CD4-positive, alpha-beta T cell treated with Interleukin-10 for 1 hour (primary cell): ENCODE measurements around the gene SLC30A3.

Source experiments
- DNase-seq: peaks from one replicate; pipeline ENCODE4 v3.0.0-alpha.2; 2020

The SLC30A3 gene

GRCh38 chr2:27256855-27257454, 5.9 kb downstream of the SLC30A3 start:
- no peak for DNase-seq

GRCh38 chr2:27255660-27256059, 7.2 kb downstream of the SLC30A3 start:
- DNase-seq = no peak

DNA sequence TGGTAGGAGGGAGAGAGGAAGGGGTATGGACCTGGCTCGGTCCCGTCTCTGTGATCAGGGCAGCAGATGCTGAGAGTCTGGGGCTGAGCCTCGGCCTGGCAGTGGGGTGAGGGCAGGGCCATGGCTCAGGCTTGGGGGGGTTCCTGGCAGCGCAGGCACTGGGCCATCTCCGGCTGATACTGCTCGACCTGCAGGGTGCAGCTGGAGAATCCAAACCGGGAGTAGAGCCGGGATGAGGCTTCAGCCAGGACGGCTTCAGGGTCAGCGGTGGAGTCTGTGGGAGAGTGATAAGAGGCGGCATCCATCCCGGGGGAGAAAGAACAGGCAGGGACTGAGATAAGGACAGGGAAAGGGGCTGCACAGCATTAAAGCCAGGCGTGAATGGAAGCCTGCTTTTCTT, 7.7 kb downstream of the SLC30A3 start:
- no peak for DNase-seq

DNA sequence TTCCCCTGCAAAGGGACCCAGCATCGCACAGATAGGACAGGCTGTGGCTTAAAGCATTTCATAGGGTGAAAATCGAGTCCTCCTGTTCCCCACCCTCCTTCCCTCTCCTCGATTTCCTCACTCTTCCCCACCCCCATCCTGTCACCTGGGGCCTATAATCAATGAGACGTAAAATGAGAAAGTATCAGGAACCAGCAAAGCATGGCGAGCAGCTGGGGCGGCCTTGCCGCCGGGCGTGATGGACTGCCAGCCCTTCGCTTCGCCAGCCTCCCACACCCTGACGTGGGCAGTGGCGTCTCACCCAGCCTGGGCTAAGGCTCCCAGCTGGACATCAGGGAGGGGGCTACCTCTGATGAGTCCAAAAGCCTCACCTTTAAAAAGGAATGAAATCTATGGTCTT, 11.1 kb downstream of the SLC30A3 start:
- DNase-seq = no peak

DNA sequence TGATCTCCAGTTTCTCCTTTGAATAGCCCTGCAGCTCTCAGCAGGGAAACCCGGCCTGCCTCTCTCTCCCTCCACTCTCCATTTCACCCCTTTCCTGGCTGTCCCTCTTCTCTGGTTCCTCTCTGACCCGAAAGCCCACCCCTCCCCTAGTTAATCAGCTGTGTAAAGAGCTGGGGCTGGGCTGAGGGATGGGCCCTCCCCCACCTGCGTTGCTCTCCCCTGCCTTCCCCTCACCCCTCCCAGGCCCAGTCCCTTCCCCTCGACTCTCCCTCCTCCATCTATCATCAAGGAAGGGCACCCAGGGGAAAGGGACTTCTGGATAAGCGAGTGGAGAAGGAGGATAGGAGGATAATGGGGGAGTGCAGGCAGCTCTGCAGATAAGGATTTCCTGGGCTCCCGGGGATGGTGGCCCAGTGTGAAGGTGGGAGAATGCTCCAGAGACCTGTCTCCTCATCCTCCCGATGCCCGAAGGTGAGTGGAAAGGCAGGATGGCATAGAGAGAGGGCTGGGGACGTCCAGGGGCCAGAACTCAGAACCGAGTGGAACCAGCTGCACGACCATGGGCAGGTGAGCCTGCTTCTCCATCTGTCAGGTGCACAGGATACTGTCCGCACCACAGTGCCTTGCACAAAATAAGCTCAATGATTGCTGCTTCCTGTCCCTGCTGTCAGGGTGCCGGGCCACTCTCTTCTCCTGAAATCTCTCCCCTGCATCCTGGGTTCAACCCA, 12.0 kb downstream of the SLC30A3 start:
- DNase-seq = no peak

DNA sequence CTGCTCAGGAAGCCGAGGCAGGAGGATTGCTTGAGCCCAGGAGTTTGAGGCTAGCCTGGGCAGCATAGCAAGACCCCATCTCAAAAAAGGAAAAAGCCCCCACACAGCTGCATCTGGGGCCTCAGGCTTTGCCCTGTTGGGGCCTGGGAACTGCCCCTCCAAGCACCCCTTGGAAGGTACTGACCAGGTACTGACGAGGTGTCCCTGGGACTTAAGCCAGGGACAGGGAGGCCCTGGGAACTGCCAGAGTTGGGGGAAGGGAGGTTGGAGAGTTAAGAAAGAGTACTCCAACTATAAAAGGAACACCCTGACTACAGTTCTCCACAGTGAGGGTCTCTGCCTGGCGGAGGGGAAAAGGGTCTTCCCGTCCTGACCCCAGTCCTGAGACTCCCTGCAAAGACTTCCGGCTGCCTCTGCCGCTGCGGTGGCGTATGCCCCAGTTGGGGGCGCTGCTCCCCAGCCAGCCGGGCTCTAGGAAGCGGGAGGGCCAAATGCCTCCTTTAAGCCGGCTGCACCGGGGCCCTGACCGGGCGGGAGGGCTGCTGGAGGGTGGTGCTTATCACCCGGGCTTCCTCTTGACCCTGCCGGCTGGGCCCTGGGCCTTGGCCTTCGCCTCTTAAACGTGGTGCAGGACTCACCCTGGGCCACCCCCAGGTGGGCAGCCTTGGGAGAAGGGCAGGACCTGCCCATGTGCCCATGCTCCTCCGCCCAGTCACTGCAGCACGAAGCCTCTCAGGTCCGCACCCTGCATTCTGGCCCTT, 12.8 kb downstream of the SLC30A3 start:
- DNase-seq = peak; percentile 41

GRCh38 chr2:27249159-27249890, 13.5 kb downstream of the SLC30A3 start:
- DNase-seq = no peak

- no peak for DNase-seq
Measured at GRCh38 chr2:27247893-27248292, 15.0 kb downstream of the SLC30A3 start.

DNA sequence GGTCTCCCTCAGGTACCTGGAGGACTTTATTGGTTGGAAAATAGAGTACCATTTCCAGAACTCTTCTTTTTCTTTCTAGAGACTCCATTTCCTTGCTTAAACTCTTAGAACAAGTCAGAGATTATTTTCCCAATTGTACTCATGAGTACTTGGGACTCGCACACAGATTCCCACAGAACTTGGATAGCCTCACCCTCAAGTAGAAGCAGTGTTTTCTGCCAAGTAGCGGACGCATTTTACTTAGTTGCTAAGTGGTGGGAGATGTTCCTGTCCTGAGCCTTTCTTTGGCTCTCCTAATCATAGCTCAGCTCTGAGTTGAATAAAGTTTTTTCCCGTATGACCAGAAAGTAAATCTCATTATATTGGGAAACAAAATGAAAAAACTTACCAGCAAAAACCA, 17.2 kb downstream of the SLC30A3 start:
- no peak for DNase-seq

- DNase-seq = no peak
Measured at GRCh38 chr2:27245116-27245515, 17.7 kb downstream of the SLC30A3 start.

- no peak for DNase-seq
Measured at GRCh38 chr2:27243391-27244130, 19.3 kb downstream of the SLC30A3 start.

DNA sequence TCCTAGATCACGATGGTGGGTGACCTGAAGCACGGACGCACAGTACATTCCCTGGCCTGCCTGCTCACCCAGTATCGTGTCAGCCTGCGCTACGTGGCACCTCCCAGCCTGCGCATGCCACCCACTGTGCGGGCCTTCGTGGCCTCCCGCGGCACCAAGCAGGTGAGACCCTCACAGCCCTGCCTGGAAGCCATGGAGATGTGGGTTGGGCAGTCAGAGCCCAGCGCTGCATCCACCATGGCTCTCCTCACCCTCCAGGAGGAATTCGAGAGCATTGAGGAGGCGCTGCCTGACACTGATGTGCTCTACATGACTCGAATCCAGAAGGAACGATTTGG, 20.3 kb downstream of the SLC30A3 start:
- DNase-seq = no peak

DNA sequence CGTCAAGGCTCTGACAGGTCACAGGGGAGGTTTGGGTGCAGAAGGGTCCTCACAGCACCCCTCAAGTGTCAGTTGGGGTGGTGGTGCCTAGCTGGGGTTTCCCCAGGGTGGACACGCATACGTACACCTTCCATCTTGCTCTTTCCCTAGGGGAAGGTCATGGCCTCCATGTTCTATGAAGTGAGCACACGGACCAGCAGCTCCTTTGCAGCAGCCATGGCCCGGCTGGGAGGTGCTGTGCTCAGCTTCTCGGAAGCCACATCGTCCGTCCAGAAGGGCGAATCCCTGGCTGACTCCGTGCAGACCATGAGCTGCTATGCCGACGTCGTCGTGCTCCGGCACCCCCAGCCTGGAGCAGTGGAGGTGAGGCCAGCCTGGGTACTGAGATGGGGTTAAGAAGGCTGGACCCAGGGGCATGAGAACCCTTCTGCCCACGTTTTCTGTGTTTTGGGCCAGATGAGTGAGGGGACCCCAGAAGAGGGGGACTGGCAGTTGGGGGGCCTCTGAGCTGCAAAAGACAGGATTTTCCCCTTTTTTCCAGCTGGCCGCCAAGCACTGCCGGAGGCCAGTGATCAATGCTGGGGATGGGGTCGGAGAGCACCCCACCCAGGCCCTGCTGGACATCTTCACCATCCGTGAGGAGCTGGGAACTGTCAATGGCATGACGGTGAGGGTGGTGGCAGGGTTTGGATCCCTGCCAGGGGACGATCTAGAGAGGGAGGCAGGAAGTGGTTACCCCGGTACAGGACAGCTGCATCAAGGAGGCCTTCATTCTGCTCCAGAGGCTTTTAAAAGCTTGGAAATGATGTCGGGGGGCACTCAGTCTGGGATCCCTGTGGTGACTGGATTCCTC, 20.9 kb downstream of the SLC30A3 start:
- no peak for DNase-seq

DNA sequence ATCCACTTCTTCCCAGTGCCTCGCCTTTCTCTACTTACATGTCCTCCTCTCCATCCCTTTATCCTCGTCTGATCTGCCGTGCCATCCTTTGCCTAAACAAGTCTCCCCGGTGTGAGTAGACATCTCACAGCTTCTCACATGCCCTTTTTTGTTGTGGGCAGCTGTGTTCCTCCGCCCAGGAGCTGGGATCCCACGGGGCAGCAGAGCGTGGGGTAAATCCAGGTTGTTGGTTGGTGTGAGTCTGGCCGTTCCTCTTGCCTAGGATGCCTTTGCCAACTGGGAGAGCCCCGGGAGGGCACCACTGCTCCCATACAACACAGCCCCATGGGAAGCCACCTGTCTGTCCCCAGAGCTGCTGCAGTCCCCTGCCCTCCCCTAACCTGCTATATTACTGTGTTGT, 22.4 kb downstream of the SLC30A3 start:
- DNase-seq = no peak

DNA sequence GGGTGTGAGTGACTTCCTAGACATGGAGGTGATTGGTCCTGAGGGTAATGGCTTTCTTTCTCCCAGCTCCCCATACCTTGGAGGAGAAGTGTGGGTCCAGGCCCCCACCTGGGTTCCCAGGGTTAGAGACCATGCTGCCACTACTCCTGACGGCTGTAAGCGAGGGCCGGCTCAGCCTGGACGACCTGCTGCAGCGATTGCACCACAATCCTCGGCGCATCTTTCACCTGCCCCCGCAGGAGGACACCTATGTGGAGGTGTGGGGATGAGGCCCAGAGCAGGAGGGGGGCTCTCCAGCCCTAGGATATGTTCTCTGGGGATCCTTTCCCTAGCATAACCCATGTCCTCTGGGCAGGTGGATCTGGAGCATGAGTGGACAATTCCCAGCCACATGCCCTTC, 23.9 kb downstream of the SLC30A3 start:
- DNase-seq = no peak

- no peak for DNase-seq
Measured at GRCh38 chr2:27237341-27237945, 25.4 kb downstream of the SLC30A3 start.

GRCh38 chr2:27236626-27237025, 26.2 kb downstream of the SLC30A3 start:
- no peak for DNase-seq

DNA sequence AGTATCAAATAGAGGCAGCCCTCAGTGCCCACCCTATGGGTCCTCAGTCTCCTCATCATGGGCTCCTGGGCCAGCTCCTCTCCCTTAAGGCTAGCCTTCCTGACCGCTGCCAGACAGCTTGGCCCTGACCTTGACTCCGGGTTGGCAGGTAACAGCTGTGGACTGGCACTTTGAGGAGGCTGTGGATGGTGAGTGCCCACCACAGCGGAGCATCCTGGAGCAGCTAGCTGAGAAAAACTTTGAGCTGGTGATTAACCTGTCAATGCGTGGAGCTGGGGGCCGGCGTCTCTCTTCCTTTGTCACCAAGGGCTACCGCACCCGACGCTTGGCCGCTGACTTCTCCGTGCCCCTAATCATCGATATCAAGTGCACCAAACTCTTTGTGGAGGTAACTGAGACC, 26.7 kb downstream of the SLC30A3 start:
- no peak for DNase-seq

DNA sequence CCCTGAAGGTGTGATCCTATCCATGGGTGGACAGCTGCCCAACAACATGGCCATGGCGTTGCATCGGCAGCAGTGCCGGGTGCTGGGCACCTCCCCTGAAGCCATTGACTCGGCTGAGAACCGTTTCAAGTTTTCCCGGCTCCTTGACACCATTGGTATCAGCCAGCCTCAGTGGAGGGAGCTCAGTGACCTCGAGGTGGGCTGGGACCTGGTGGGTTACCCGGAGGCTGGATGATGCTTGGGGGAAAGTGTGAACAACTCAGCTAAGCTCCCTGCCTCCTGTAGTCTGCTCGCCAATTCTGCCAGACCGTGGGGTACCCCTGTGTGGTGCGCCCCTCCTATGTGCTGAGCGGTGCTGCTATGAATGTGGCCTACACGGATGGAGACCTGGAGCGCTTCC, 29.5 kb downstream of the SLC30A3 start:
- DNase-seq = no peak

GRCh38 chr2:27231921-27232320, 30.9 kb downstream of the SLC30A3 start:
- DNase-seq = no peak

DNA sequence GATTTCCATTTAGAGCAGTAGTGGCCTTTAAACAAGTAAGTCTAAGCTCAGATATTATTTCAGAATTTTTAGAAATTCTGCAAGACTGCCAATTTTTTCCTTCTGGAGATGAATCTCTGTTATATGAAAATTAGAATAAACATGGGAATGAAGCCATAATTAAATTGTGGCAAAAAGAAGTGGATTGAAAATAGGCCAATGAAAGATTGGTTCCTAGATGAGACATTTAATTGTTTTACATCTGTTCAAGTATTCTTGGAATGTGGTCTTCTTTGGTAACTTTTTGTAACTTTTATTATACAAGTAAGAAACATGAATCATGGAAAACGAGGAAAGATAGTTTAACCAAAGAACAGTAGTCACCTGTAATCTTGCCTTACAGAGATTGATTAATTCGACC, 35.3 kb downstream of the SLC30A3 start:
- DNase-seq = no peak
